ENCODE measurements around the gene RASSF3.

GRCh38 chr12:64681200-64682052 is 71.1 kb downstream of the RASSF3 start:
- TF ChIP-seq EZH2 (IDR thresholded peaks at IDR 0.05; ENCODE audit: low read length) (no peak), CTCF (optimal IDR thresholded peaks at IDR 0.05 in 1 of 3, IDR thresholded peaks at IDR 0.05 in 1 of 3, conservative IDR thresholded peaks at IDR 0.05 in 1 of 3; ENCODE audit: extremely low read depth in 1 of 3, insufficient read depth in 2 of 3, low read length in 3 of 3) (no peak)

Data from keratinocyte (primary cell).